K562 (cell line): ENCODE results near the gene PRDX2. TPM values are rescaled to one million over a fixed set of nuclear protein-coding genes. Genes with fewer than 3 reads are reported as not detected.
A peak's percentile ranks its signal among the peaks of the same experiment; 100 is the strongest.

Experiments used
- CBFB ChIP-seq: sonication (generic); formaldehyde crosslinking; IDR thresholded peaks from 2 replicates; pipeline ENCODE4 v1.4.0; 2020; ENCODE audit warnings: mild to moderate bottlenecking, missing genetic modification reagents
- DIDO1 ChIP-seq: fragments of 450-650 bp; IDR thresholded peaks from 2 replicates; pipeline ENCODE4 v1.6.1; 2016; ENCODE audit warnings: low read depth, missing biosample characterization, missing genetic modification characterization
- EWSR1 ChIP-seq: fragments of 450-650 bp; IDR thresholded peaks from 2 replicates; pipeline ENCODE4 v1.6.1; 2018; ENCODE audit warnings: borderline replicate concordance, mild to moderate bottlenecking, low read depth, moderate library complexity; ENCODE audit not compliant: partially characterized antibody
- FOSL1 ChIP-seq: fragments of 200-800 bp; sonication (Bioruptor generic); conservative IDR thresholded peaks from 2 replicates; pipeline ENCODE4 v1.6.1; 2016; ENCODE audit warnings: missing genetic modification characterization, missing compliant biosample characterization
- FOXK2 ChIP-seq, 2 experiments: fragments of 450-650 bp; IDR thresholded peaks in 1 of 2; conservative IDR thresholded peaks in 1 of 2; 2 replicates each; pipeline ENCODE4 v1.6.1; 2016; ENCODE audit warnings: low read depth in 2 of 2, mild to moderate bottlenecking in 1 of 2
- GATA2 ChIP-seq: sonication (generic); formaldehyde crosslinking; IDR thresholded peaks from 2 replicates; pipeline ENCODE4 v1.4.0; 2020; ENCODE audit warnings: mild to moderate bottlenecking, missing genetic modification reagents
- GTF2B ChIP-seq: IDR thresholded peaks from 2 replicates; pipeline ENCODE4 v1.6.1; 2011; ENCODE audit not compliant: insufficient read length; ENCODE audit errors: extremely low read depth
- HLTF ChIP-seq: fragments of 450-650 bp; IDR thresholded peaks from 2 replicates; pipeline ENCODE4 v1.6.1; 2016
- KDM2B ChIP-seq: fragments of 250-450 bp; sonication (Bioruptor Pico); IDR thresholded peaks from 2 replicates; pipeline ENCODE4 v1.8.0; 2021; ENCODE audit warnings: mild to moderate bottlenecking, moderate library complexity
- MCM2 ChIP-seq: fragments of 450-650 bp; IDR thresholded peaks from 2 replicates; pipeline ENCODE4 v1.6.1; 2017; ENCODE audit warnings: low read depth, mild to moderate bottlenecking
- NUFIP1 ChIP-seq: fragments of 450-650 bp; IDR thresholded peaks from 2 replicates; pipeline ENCODE4 v1.6.1; 2018; ENCODE audit not compliant: partially characterized antibody
- PURB ChIP-seq: sonication (generic); formaldehyde crosslinking; IDR thresholded peaks from 2 replicates; pipeline ENCODE4 v1.9.0; 2021; ENCODE audit warnings: low read depth, mild to moderate bottlenecking, missing genetic modification reagents
- RBBP5 ChIP-seq: fragments of 200-600 bp; sonication (generic); IDR thresholded peaks from 2 replicates; pipeline ENCODE4 v1.6.1; 2012; ENCODE audit warnings: borderline replicate concordance, mild to moderate bottlenecking, low read length, control low read depth, inconsistent platforms; ENCODE audit not compliant: insufficient read depth, poor library complexity, severe bottlenecking
- RHOXF2B ChIP-seq: fragments of 250-450 bp; sonication (Bioruptor Pico); conservative IDR thresholded peaks from 2 replicates; pipeline ENCODE4 v1.5.1; 2021
- SETDB1 ChIP-seq: IDR thresholded peaks from one replicate; pipeline ENCODE4 v1.6.1; 2012; ENCODE audit warnings: low read length, control low read depth, inconsistent platforms
- SIRT6 ChIP-seq: IDR thresholded peaks from one replicate; pipeline ENCODE4 v1.6.1; 2012; ENCODE audit warnings: low read depth, mild to moderate bottlenecking, control low read depth, inconsistent platforms, low read length, moderate library complexity
- SMAD1 ChIP-seq: fragments of 150-350 bp; IDR thresholded peaks from 2 replicates; pipeline ENCODE4 v1.6.1; 2014; ENCODE audit warnings: low read length, low read depth; ENCODE audit not compliant: partially characterized antibody
- SPI1 ChIP-seq: IDR thresholded peaks from 2 replicates; pipeline ENCODE4 v1.6.1; 2011; ENCODE audit warnings: low read depth, low read length, control low read depth, borderline replicate concordance
- TRIM28 ChIP-seq: fragments of 450-650 bp; IDR thresholded peaks from 2 replicates; pipeline ENCODE4 v1.6.1; 2017
- ZNF165 ChIP-seq: fragments of 250-450 bp; sonication (Bioruptor Pico); IDR thresholded peaks from 2 replicates; pipeline ENCODE4 v1.4.0; 2020; ENCODE audit warnings: borderline replicate concordance
- ZNF175 ChIP-seq: fragments of 200-800 bp; sonication (Bioruptor generic); IDR thresholded peaks from 2 replicates; pipeline ENCODE4 v1.6.1; 2016; ENCODE audit warnings: low read depth, mild to moderate bottlenecking, missing genetic modification characterization, missing compliant biosample characterization
- ZNF23 ChIP-seq: fragments of 250-450 bp; sonication (Bioruptor Pico); IDR thresholded peaks from 2 replicates; pipeline ENCODE4 v1.4.0; 2020; ENCODE audit warnings: mild to moderate bottlenecking
- ZSCAN29 ChIP-seq: fragments of 450-650 bp; IDR thresholded peaks from 2 replicates; pipeline ENCODE4 v1.6.1; 2017
- polyA plus RNA-seq, 8 experiments: library from polyadenylated mRNA; depleted of rRNA in 4 of 8; stranded (reverse) in 5 of 8; unstranded in 3 of 8; fragments of >200 nt; fragmentation: Nextera tagmentation in 2 of 8; fragmentation: Illumina TruSeq in 1 of 8; extraction: Ambion mirVana in 2 of 8; extraction: Trizol in 1 of 8; gene quantifications; 2 replicates each; pipeline versions ENCODE4 v1.2.1 to v1.2.3, GENCODE V29; 2011 to 2014; ENCODE audit warnings: inconsistent platforms in 1 of 8, missing spikeins in 1 of 8
- total RNA-seq, 7 experiments: library from RNA; depleted of rRNA in 6 of 7; stranded (reverse); fragments of >200 nt in 6 of 7; fragmentation: Illumina TruSeq in 2 of 7; extraction: Trizol in 2 of 7; gene quantifications; 2 replicates each; pipeline versions ENCODE4 v1.2.1 to v1.2.3, GENCODE V29; 2011 to 2021; ENCODE audit warnings: low replicate concordance in 1 of 7
- TF ChIP-seq, protein P1 (sequence below): fragments of 250-450 bp; sonication (Bioruptor Pico); IDR thresholded peaks from 2 replicates; pipeline ENCODE4 v1.6.1; 2021; ENCODE audit warnings: mild to moderate bottlenecking
- TF ChIP-seq, protein P2 (sequence below), 2 experiments: fragments of 450-650 bp; IDR thresholded peaks; 2 replicates each; pipeline ENCODE4 v1.6.1; 2018; ENCODE audit warnings: mild to moderate bottlenecking in 2 of 2, low read depth in 1 of 2; ENCODE audit not compliant: partially characterized antibody in 2 of 2

The PRDX2 gene
- total and polyA plus RNA-seq, 9 of the 15 experiments (the other 6 are each of a cell fraction or from before 2014, with no cell fraction given): 206 to 1,183 (median 415) TPM

GRCh38 chr19:12847159-12848139, 45.8 kb upstream of the PRDX2 start (continued):
- TF ChIP-seq, protein P1, sequence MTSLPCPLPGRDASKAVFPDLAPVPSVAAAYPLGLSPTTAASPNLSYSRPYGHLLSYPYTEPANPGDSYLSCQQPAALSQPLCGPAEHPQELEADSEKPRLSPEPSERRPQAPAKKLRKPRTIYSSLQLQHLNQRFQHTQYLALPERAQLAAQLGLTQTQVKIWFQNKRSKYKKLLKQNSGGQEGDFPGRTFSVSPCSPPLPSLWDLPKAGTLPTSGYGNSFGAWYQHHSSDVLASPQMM: no peak
- TF ChIP-seq DIDO1 (tag) (no peak), SPI1 (no peak; the same call in 1 of the 2 replicates), ZSCAN29 (no peak), SMAD1 (no peak), ZNF23 (CRISPR knock-in tag) (no peak), SETDB1 (no peak), MCM2 (no peak), NUFIP1 (no peak), GTF2B (no peak), SIRT6 (no peak), PURB (no peak), KDM2B (no peak), ZNF165 (CRISPR knock-in tag) (no peak), GATA2 (CRISPR knock-in tag) (no peak), CBFB (CRISPR knock-in tag) (no peak), ZNF175 (CRISPR knock-in tag) (no peak), TRIM28 (no peak), RBBP5 (no peak), FOXK2 (conservative IDR thresholded peaks at IDR 0.05 in 1 of 2, IDR thresholded peaks at IDR 0.05 in 1 of 2; ENCODE audit: low read depth in 2 of 2) (no peak), HLTF (no peak), RHOXF2B (CRISPR knock-in tag) (no peak), FOSL1 (tag) (peak; percentile 61), EWSR1 (no peak)
- TF ChIP-seq, protein P2, sequence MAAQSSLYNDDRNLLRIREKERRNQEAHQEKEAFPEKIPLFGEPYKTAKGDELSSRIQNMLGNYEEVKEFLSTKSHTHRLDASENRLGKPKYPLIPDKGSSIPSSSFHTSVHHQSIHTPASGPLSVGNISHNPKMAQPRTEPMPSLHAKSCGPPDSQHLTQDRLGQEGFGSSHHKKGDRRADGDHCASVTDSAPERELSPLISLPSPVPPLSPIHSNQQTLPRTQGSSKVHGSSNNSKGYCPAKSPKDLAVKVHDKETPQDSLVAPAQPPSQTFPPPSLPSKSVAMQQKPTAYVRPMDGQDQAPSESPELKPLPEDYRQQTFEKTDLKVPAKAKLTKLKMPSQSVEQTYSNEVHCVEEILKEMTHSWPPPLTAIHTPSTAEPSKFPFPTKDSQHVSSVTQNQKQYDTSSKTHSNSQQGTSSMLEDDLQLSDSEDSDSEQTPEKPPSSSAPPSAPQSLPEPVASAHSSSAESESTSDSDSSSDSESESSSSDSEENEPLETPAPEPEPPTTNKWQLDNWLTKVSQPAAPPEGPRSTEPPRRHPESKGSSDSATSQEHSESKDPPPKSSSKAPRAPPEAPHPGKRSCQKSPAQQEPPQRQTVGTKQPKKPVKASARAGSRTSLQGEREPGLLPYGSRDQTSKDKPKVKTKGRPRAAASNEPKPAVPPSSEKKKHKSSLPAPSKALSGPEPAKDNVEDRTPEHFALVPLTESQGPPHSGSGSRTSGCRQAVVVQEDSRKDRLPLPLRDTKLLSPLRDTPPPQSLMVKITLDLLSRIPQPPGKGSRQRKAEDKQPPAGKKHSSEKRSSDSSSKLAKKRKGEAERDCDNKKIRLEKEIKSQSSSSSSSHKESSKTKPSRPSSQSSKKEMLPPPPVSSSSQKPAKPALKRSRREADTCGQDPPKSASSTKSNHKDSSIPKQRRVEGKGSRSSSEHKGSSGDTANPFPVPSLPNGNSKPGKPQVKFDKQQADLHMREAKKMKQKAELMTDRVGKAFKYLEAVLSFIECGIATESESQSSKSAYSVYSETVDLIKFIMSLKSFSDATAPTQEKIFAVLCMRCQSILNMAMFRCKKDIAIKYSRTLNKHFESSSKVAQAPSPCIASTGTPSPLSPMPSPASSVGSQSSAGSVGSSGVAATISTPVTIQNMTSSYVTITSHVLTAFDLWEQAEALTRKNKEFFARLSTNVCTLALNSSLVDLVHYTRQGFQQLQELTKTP (IDR thresholded peaks at IDR 0.05; ENCODE audit: low read depth in 1 of 2, partially characterized antibody in 2 of 2): no peak
